H9 (cell line): ENCODE results near the gene C1orf115. TPM values are rescaled to one million over a fixed set of nuclear protein-coding genes. Genes with fewer than 3 reads are reported as not detected.

Source experiments
- DNase-seq: peaks from one replicate; pipeline ENCODE4 v3.0.0-alpha.2; 2017
- H2AFZ ChIP-seq: one replicate; pipeline ENCODE4 v1.6.1; 2013; ENCODE audit warnings: mild to moderate bottlenecking, low read length, control low read depth, moderate library complexity
- H2AK5ac ChIP-seq: 2 replicates; pipeline ENCODE4 v1.6.1; 2013; ENCODE audit warnings: low read length, control low read depth, mixed read lengths; ENCODE audit not compliant: insufficient read length
- H2BK120ac ChIP-seq: one replicate; pipeline ENCODE4 v1.6.1; 2013; ENCODE audit warnings: low read depth, mild to moderate bottlenecking, low read length, control low read depth, inconsistent platforms; ENCODE audit not compliant: poor library complexity, severe bottlenecking
- H2BK12ac ChIP-seq: 2 replicates; pipeline ENCODE4 v1.6.1; 2013; ENCODE audit warnings: low read length, control low read depth, mixed read lengths, low read depth; ENCODE audit not compliant: insufficient read length
- H2BK15ac ChIP-seq: 2 replicates; pipeline ENCODE4 v1.6.1; 2013; ENCODE audit warnings: low read depth, low read length, control low read depth
- H2BK20ac ChIP-seq: one replicate; pipeline ENCODE4 v1.6.1; 2013; ENCODE audit warnings: low read depth, mild to moderate bottlenecking, low read length, control low read depth, inconsistent platforms; ENCODE audit not compliant: poor library complexity, severe bottlenecking
- H2BK5ac ChIP-seq: 2 replicates; pipeline ENCODE4 v1.6.1; 2013; ENCODE audit warnings: low read length, control low read depth, mixed read lengths; ENCODE audit not compliant: insufficient read length
- H3K14ac ChIP-seq: 2 replicates; pipeline ENCODE4 v1.6.1; 2013; ENCODE audit warnings: low read length, control low read depth; ENCODE audit not compliant: insufficient read depth
- H3K18ac ChIP-seq: 2 replicates; pipeline ENCODE4 v1.6.1; 2013; ENCODE audit warnings: low read depth, mild to moderate bottlenecking, mixed read lengths, low read length, control low read depth; ENCODE audit not compliant: insufficient read length
- H3K23ac ChIP-seq: 2 replicates; pipeline ENCODE4 v1.6.1; 2013; ENCODE audit warnings: low read length, control low read depth, mixed read lengths, low read depth; ENCODE audit not compliant: insufficient read length
- H3K23me2 ChIP-seq: 2 replicates; pipeline ENCODE4 v1.6.1; 2013; ENCODE audit warnings: low read depth, mild to moderate bottlenecking, mixed read lengths, low read length, control low read depth; ENCODE audit not compliant: insufficient read length, poor library complexity, severe bottlenecking
- H3K27ac ChIP-seq: 2 replicates; pipeline ENCODE4 v1.5.1; 2013; ENCODE audit warnings: low read length, control low read depth, mixed read lengths, low read depth; ENCODE audit not compliant: insufficient read length
- H3K27me3 ChIP-seq: 2 replicates; pipeline ENCODE4 v1.6.1; 2013; ENCODE audit warnings: low read length, control low read depth, inconsistent platforms; ENCODE audit not compliant: insufficient read depth
- H3K4ac ChIP-seq: 2 replicates; pipeline ENCODE4 v1.6.1; 2013; ENCODE audit warnings: low read depth, mild to moderate bottlenecking, control low read depth, inconsistent platforms, low read length, moderate library complexity
- H3K4me1 ChIP-seq: 2 replicates; pipeline ENCODE4 v1.6.1; 2013; ENCODE audit warnings: low read length, control low read depth, inconsistent platforms; ENCODE audit not compliant: insufficient read depth
- H3K4me2 ChIP-seq: 2 replicates; pipeline ENCODE4 v1.6.1; 2013; ENCODE audit warnings: low read length, control low read depth, mixed read lengths; ENCODE audit not compliant: insufficient read length, insufficient read depth
- H3K56ac ChIP-seq: 2 replicates; pipeline ENCODE4 v1.6.1; 2013; ENCODE audit warnings: low read depth, mild to moderate bottlenecking, mixed read lengths, low read length, control low read depth; ENCODE audit not compliant: insufficient read length
- H3K79me1 ChIP-seq: 2 replicates; pipeline ENCODE4 v1.6.1; 2013; ENCODE audit warnings: low read depth, mild to moderate bottlenecking, moderate library complexity, low read length, control low read depth, inconsistent platforms; ENCODE audit not compliant: insufficient read depth, poor library complexity, severe bottlenecking
- H3K79me2 ChIP-seq: 2 replicates; pipeline ENCODE4 v1.6.1; 2013; ENCODE audit warnings: low read length, control low read depth, inconsistent platforms; ENCODE audit not compliant: insufficient read depth
- H3K9ac ChIP-seq: 2 replicates; pipeline ENCODE4 v1.6.1; 2013; ENCODE audit warnings: low read length, control low read depth, mixed read lengths; ENCODE audit not compliant: insufficient read length; ENCODE audit errors: extremely low read depth
- H3K9me3 ChIP-seq: one replicate; pipeline ENCODE4 v1.6.1; 2013; ENCODE audit warnings: low read depth, low read length, inconsistent platforms; ENCODE audit not compliant: control insufficient read depth
- H3T11ph ChIP-seq: one replicate; pipeline ENCODE4 v1.6.1; 2013; ENCODE audit warnings: mild to moderate bottlenecking, low read length, control low read depth, inconsistent platforms
- H4K20me1 ChIP-seq: one replicate; pipeline ENCODE4 v1.6.1; 2013; ENCODE audit not compliant: control insufficient read depth, insufficient read length, insufficient read depth
- H4K5ac ChIP-seq: 2 replicates; pipeline ENCODE4 v1.6.1; 2013; ENCODE audit warnings: low read depth, mild to moderate bottlenecking, mixed read lengths, low read length, control low read depth; ENCODE audit not compliant: insufficient read length
- H4K8ac ChIP-seq: replicated peaks from 2 replicates; pipeline ENCODE4 v1.6.1; 2013; ENCODE audit warnings: low read length, control low read depth, mixed read lengths, low read depth; ENCODE audit not compliant: insufficient read length
- H4K91ac ChIP-seq: 2 replicates; pipeline ENCODE4 v1.6.1; 2013; ENCODE audit warnings: low read depth, mild to moderate bottlenecking, moderate library complexity, mixed read lengths, low read length, control low read depth; ENCODE audit not compliant: insufficient read length
- H3K27ac Mint-ChIP-seq, 3 experiments: 2 replicates in 2 of 3; 3 replicates in 1 of 3; pipeline ENCODE4 v1.8.0; 2020 to 2021; ENCODE audit warnings: mixed read lengths in 3 of 3, mild to moderate bottlenecking in 1 of 3, moderate library complexity in 1 of 3
- H3K27me3 Mint-ChIP-seq: 2 replicates; pipeline ENCODE4 v1.8.0; 2021; ENCODE audit warnings: low read depth, mild to moderate bottlenecking, moderate library complexity, mixed read lengths
- H3K36me3 Mint-ChIP-seq, 3 experiments: 2 replicates in 2 of 3; 3 replicates in 1 of 3; pipeline ENCODE4 v1.8.0; 2020 to 2021; ENCODE audit warnings: low read depth in 3 of 3, mixed read lengths in 3 of 3; ENCODE audit not compliant: insufficient read depth in 1 of 3
- H3K4me1 Mint-ChIP-seq, 2 experiments: 2 replicates each; pipeline ENCODE4 v1.8.0; 2020; ENCODE audit warnings: mixed read lengths in 2 of 2
- H3K4me3 Mint-ChIP-seq, 2 experiments: 2 replicates in 1 of 2; 3 replicates in 1 of 2; pipeline ENCODE4 v1.8.0; 2020 to 2021; ENCODE audit warnings: mild to moderate bottlenecking in 2 of 2, mixed read lengths in 2 of 2, moderate library complexity in 1 of 2
- H3K9me3 Mint-ChIP-seq, 2 experiments: 2 replicates in 1 of 2; 3 replicates in 1 of 2; pipeline ENCODE4 v1.8.0; 2020; ENCODE audit warnings: mild to moderate bottlenecking in 2 of 2, mixed read lengths in 2 of 2, moderate library complexity in 1 of 2
- CTCF ChIP-seq: fragments of 200-600 bp; sonication (generic); conservative IDR thresholded peaks from 3 replicates; pipeline ENCODE4 v1.8.0; 2021; ENCODE audit warnings: antibody characterized with exemption, mild to moderate bottlenecking
- WGBS: extraction: QIAGEN DNeasy Blood & Tissue Kit; methylation state at CpG from one replicate; pipeline ENCODE4 v1.1.7; 2013; ENCODE audit warnings: missing lambda C conversion rate, low lambda C conversion rate, mixed read lengths; ENCODE audit not compliant: insufficient read length; ENCODE audit errors: extremely low coverage; 5-methylcytosine and 5-hydroxymethylcytosine counted together
- total RNA-seq: library from RNA; stranded (reverse); gene quantifications from 2 replicates; pipeline ENCODE4 v1.2.1, GENCODE V29; 2021

Gene C1orf115
- total RNA-seq, 1 experiment from 2014 or later = 6.0 TPM

- H2BK5ac ChIP-seq = no peak overlapping the region
- no peak overlapping the region for H3K56ac ChIP-seq
- H3K4ac ChIP-seq = no peak overlapping the region
- no peaks in the 10 kb centered on the region for H3K79me2 ChIP-seq
- H3K9me3 ChIP-seq = no peaks in the 10 kb centered on the region
- no peak overlapping the region for H3K27ac ChIP-seq
- no peak overlapping the region for H3K23ac ChIP-seq
- H3K27ac Mint-ChIP-seq = no peak overlapping the region
- H2AK5ac ChIP-seq = no peak overlapping the region
- no peak overlapping the region for H2AFZ ChIP-seq
- no peak overlapping the region for H3K14ac ChIP-seq
- H3K79me1 ChIP-seq = no peaks in the 10 kb centered on the region
- H4K5ac ChIP-seq = no peak overlapping the region
- no peaks in the 10 kb centered on the region; a peak in 1 of 7 replicates for H3K36me3 Mint-ChIP-seq
- no CpG with 5 or more reads among the region's 1 CpG for WGBS
- no peak overlapping the region for H3T11ph ChIP-seq
- no peaks in the 10 kb centered on the region for H3K23me2 ChIP-seq
- H3K9me3 Mint-ChIP-seq = no peaks in the 10 kb centered on the region
- DNase-seq = no peak
- no peak overlapping the region for H3K18ac ChIP-seq
- H3K4me1 ChIP-seq = no peaks in the 10 kb centered on the region
- peaks cover 28% of the 10 kb centered on the region for H3K27me3 Mint-ChIP-seq
- no peak overlapping the region for H4K91ac ChIP-seq
- H3K9ac ChIP-seq = no peak overlapping the region
- H2BK15ac ChIP-seq = no peak overlapping the region
- no peak overlapping the region for H2BK20ac ChIP-seq
- H3K27me3 ChIP-seq = no peaks in the 10 kb centered on the region
- no peak overlapping the region for H4K8ac ChIP-seq
- no peak overlapping the region for H2BK120ac ChIP-seq
- no peaks in the 10 kb centered on the region for H4K20me1 ChIP-seq
- no peak for TF ChIP-seq CTCF
- no peak overlapping the region for H2BK12ac ChIP-seq
- no peak overlapping the region for H3K4me3 Mint-ChIP-seq
- H3K4me2 ChIP-seq = no peak overlapping the region
- H3K4me1 Mint-ChIP-seq = no peaks in the 10 kb centered on the region
Measured at GRCh38 chr1:220727519-220727918, 37.4 kb downstream of the C1orf115 start.
